Trophoblast cell (in vitro differentiated cells and primary cell): Measurements from ENCODE around the gene ALPK3.

Experiments
- DNase-seq, 2 donors: peaks; one replicate each; pipeline ENCODE4 v3.0.0-alpha.2; 2016
- H2AFZ ChIP-seq: 2 replicates; pipeline ENCODE4 v1.6.1; 2013; ENCODE audit warnings: low read length, moderate library complexity, mild to moderate bottlenecking; ENCODE audit not compliant: insufficient read depth, poor library complexity
- H2AK5ac ChIP-seq: 2 replicates; pipeline ENCODE4 v1.6.1; 2013; ENCODE audit warnings: mild to moderate bottlenecking, low read length
- H2BK120ac ChIP-seq: 2 replicates; pipeline ENCODE4 v1.6.1; 2013; ENCODE audit warnings: low read length, mild to moderate bottlenecking, moderate library complexity; ENCODE audit not compliant: insufficient read depth, poor library complexity
- H2BK12ac ChIP-seq: 2 replicates; pipeline ENCODE4 v1.6.1; 2013; ENCODE audit warnings: mild to moderate bottlenecking, low read length, moderate library complexity
- H2BK5ac ChIP-seq: 2 replicates; pipeline ENCODE4 v1.6.1; 2013; ENCODE audit warnings: low read length, low read depth, moderate library complexity, mild to moderate bottlenecking; ENCODE audit not compliant: poor library complexity
- H3K14ac ChIP-seq: 2 replicates; pipeline ENCODE4 v1.6.1; 2013; ENCODE audit warnings: mild to moderate bottlenecking, low read length
- H3K18ac ChIP-seq: 2 replicates; pipeline ENCODE4 v1.6.1; 2013; ENCODE audit warnings: mild to moderate bottlenecking, low read length
- H3K23ac ChIP-seq: 2 replicates; pipeline ENCODE4 v1.6.1; 2013; ENCODE audit warnings: low read length
- H3K27ac ChIP-seq: 2 replicates; pipeline ENCODE4 v1.5.1; 2013; ENCODE audit warnings: low read depth, mild to moderate bottlenecking, inconsistent platforms, low read length, moderate library complexity
- H3K27me3 ChIP-seq: 2 replicates; pipeline ENCODE4 v1.6.1; 2013; ENCODE audit warnings: inconsistent platforms, mild to moderate bottlenecking, low read length, moderate library complexity; ENCODE audit not compliant: insufficient read depth
- H3K36me3 ChIP-seq, 2 experiments: 1 replicate in 1 of 2; 2 replicates in 1 of 2; pipeline ENCODE4 v1.6.1; 2013; ENCODE audit warnings: low read length in 2 of 2, mild to moderate bottlenecking in 2 of 2, moderate library complexity in 1 of 2; ENCODE audit not compliant: insufficient read depth in 2 of 2, control insufficient read depth in 1 of 2
- H3K4ac ChIP-seq: 2 replicates; pipeline ENCODE4 v1.6.1; 2013; ENCODE audit warnings: low read depth, mild to moderate bottlenecking, low read length, moderate library complexity
- H3K4me1 ChIP-seq, 2 experiments: 1 replicate in 1 of 2; 2 replicates in 1 of 2; pipeline ENCODE4 v1.6.1; 2013; ENCODE audit warnings: low read length in 2 of 2, mild to moderate bottlenecking in 2 of 2, moderate library complexity in 1 of 2; ENCODE audit not compliant: insufficient read depth in 2 of 2, control insufficient read depth in 1 of 2
- H3K4me2 ChIP-seq: 2 replicates; pipeline ENCODE4 v1.6.1; 2013; ENCODE audit warnings: inconsistent platforms, mild to moderate bottlenecking, low read length, moderate library complexity
- H3K4me3 ChIP-seq: 2 replicates; pipeline ENCODE4 v1.5.1; 2013; ENCODE audit warnings: mild to moderate bottlenecking, low read depth, low read length, inconsistent platforms
- H3K79me1 ChIP-seq: one replicate; pipeline ENCODE4 v1.6.1; 2013; ENCODE audit warnings: low read length
- H3K79me2 ChIP-seq: 2 replicates; pipeline ENCODE4 v1.6.1; 2013; ENCODE audit warnings: low read length, mild to moderate bottlenecking; ENCODE audit not compliant: control insufficient read depth, insufficient read depth, poor library complexity
- H3K9ac ChIP-seq: 2 replicates; pipeline ENCODE4 v1.6.1; 2013; ENCODE audit warnings: mild to moderate bottlenecking, low read length
- H3K9me3 ChIP-seq: 2 replicates; pipeline ENCODE4 v1.6.1; 2013; ENCODE audit warnings: low read depth, mild to moderate bottlenecking, control low read depth, inconsistent platforms, low read length; ENCODE audit not compliant: insufficient read depth
- H4K12ac ChIP-seq: 2 replicates; pipeline ENCODE4 v1.6.1; 2013; ENCODE audit warnings: low read depth, mild to moderate bottlenecking, low read length, moderate library complexity
- H4K8ac ChIP-seq: 2 replicates; pipeline ENCODE4 v1.6.1; 2013; ENCODE audit warnings: low read depth, mild to moderate bottlenecking, low read length, moderate library complexity
- H4K91ac ChIP-seq: one replicate; pipeline ENCODE4 v1.6.1; 2013; ENCODE audit warnings: low read depth, mild to moderate bottlenecking, low read length, moderate library complexity
- WGBS: extraction: QIAGEN DNeasy Blood & Tissue Kit; methylation state at CpG from one replicate; pipeline ENCODE4 v1.1.7; 2013; ENCODE audit warnings: missing lambda C conversion rate; ENCODE audit not compliant: insufficient read length, insufficient coverage; ENCODE audit errors: extremely low coverage; 5-methylcytosine and 5-hydroxymethylcytosine counted together

ALPK3 gene

GRCh38 chr15:84811151-84811550 is 6.0 kb upstream of the ALPK3 start:
- Histone ChIP-seq H4K12ac (no peak overlapping the region), H2BK12ac (no peak overlapping the region), H2BK5ac (no peak overlapping the region), H4K91ac (no peak overlapping the region), H3K27ac (no peak overlapping the region), H3K79me1 (no peaks in the 10 kb centered on the region), H3K4me2 (no peak overlapping the region), H3K4me1 (peaks cover 0 to 2% of the 10 kb centered on the region in 2 experiments), H3K27me3 (no peaks in the 10 kb centered on the region), H3K9ac (no peak overlapping the region), H3K23ac (no peak overlapping the region), H2AK5ac (no peak overlapping the region), H2BK120ac (no peak overlapping the region), H3K4ac (no peak overlapping the region), H3K14ac (no peak overlapping the region), H3K36me3 (peaks cover 0 to 2% of the 10 kb centered on the region in 2 experiments), H3K9me3 (no peaks in the 10 kb centered on the region), H3K18ac (no peak overlapping the region), H3K4me3 (no peak overlapping the region), H2AFZ (no peak overlapping the region), H3K79me2 (no peaks in the 10 kb centered on the region), H4K8ac (no peak overlapping the region)
- no CpG with 5 or more reads among the region's 4 CpGs for WGBS
- no peak for DNase-seq

- Histone ChIP-seq H2BK5ac (no peak overlapping the region), H2BK120ac (no peak overlapping the region), H3K27ac (no peak overlapping the region), H3K36me3 (peaks cover 0 to 2% of the 10 kb centered on the region in 2 experiments), H2BK12ac (no peak overlapping the region), H3K4ac (no peak overlapping the region), H4K12ac (no peak overlapping the region), H3K4me1 (peaks cover 3 to 5% of the 10 kb centered on the region in 2 experiments), H4K91ac (no peak overlapping the region), H3K14ac (no peak overlapping the region), H3K79me1 (peaks cover 3% of the 10 kb centered on the region), H3K4me3 (no peak overlapping the region), H3K9me3 (no peaks in the 10 kb centered on the region), H4K8ac (no peak overlapping the region), H3K9ac (no peak overlapping the region), H3K18ac (no peak overlapping the region), H3K4me2 (no peak overlapping the region), H2AFZ (no peak overlapping the region), H3K79me2 (peaks cover 2% of the 10 kb centered on the region), H3K27me3 (no peaks in the 10 kb centered on the region), H2AK5ac (no peak overlapping the region), H3K23ac (no peak overlapping the region)
- no peak for DNase-seq
Observed at GRCh38 chr15:84811828-84812227, 5.3 kb upstream of the ALPK3 start.

GRCh38 chr15:84812842-84813241 is 4.3 kb upstream of the ALPK3 start:
- Histone ChIP-seq H3K9me3 (no peaks in the 10 kb centered on the region), H3K18ac (no peak overlapping the region), H3K14ac (no peak overlapping the region), H3K4me1 (peaks cover 12 to 14% of the 10 kb centered on the region in 2 experiments), H3K23ac (no peak overlapping the region), H4K12ac (no peak overlapping the region), H3K4me2 (no peak overlapping the region), H2AFZ (no peak overlapping the region), H3K4ac (no peak overlapping the region), H4K91ac (no peak overlapping the region), H3K79me2 (peaks cover 5% of the 10 kb centered on the region), H2AK5ac (no peak overlapping the region), H2BK120ac (no peak overlapping the region), H3K4me3 (no peak overlapping the region), H2BK12ac (no peak overlapping the region), H3K9ac (no peak overlapping the region), H2BK5ac (no peak overlapping the region), H3K36me3 (peaks cover 0 to 2% of the 10 kb centered on the region in 2 experiments), H3K27me3 (no peaks in the 10 kb centered on the region), H3K79me1 (peaks cover 12% of the 10 kb centered on the region), H3K27ac (no peak overlapping the region), H4K8ac (no peak overlapping the region)
- no CpG with 5 or more reads among the region's 2 CpGs for WGBS
- DNase-seq, result no peak

- Histone ChIP-seq H2BK120ac (no peak overlapping the region), H3K79me2 (peaks cover 5% of the 10 kb centered on the region), H3K4ac (no peak overlapping the region), H2BK5ac (no peak overlapping the region), H4K91ac (no peak overlapping the region), H3K9ac (no peak overlapping the region), H3K14ac (no peak overlapping the region), H3K27ac (no peak overlapping the region), H3K4me2 (no peak overlapping the region), H2BK12ac (no peak overlapping the region), H3K79me1 (peaks cover 18% of the 10 kb centered on the region), H3K36me3 (peaks cover 0 to 2% of the 10 kb centered on the region in 2 experiments), H3K18ac (no peak overlapping the region), H3K23ac (no peak overlapping the region), H2AK5ac (no peak overlapping the region), H3K27me3 (no peaks in the 10 kb centered on the region), H2AFZ (no peak overlapping the region), H4K12ac (no peak overlapping the region), H3K4me3 (no peak overlapping the region), H4K8ac (no peak overlapping the region), H3K4me1 (peaks cover 16 to 19% of the 10 kb centered on the region in 2 experiments), H3K9me3 (no peaks in the 10 kb centered on the region)
- no peak for DNase-seq
- no CpG with 5 or more reads among the region's 1 CpG for WGBS
Observed at GRCh38 chr15:84813435-84813834, 3.7 kb upstream of the ALPK3 start.
